GM18511 (cell line): ENCODE measurements around the gene IER3.
"Not testable (repeated sequence)": the region's sequence is repeated elsewhere in the genome, so short reads cannot be mapped to it uniquely, and the experiment has no call there.

ENCODE experiments used
- ATAC-seq: cut with Tn5 transposase; IDR thresholded peaks from one replicate; pipeline ENCODE4 v1.9.1; 2021; ENCODE audit warnings: mild to moderate bottlenecking, moderate library complexity; ENCODE audit not compliant: unreplicated experiment

Gene IER3

DNA sequence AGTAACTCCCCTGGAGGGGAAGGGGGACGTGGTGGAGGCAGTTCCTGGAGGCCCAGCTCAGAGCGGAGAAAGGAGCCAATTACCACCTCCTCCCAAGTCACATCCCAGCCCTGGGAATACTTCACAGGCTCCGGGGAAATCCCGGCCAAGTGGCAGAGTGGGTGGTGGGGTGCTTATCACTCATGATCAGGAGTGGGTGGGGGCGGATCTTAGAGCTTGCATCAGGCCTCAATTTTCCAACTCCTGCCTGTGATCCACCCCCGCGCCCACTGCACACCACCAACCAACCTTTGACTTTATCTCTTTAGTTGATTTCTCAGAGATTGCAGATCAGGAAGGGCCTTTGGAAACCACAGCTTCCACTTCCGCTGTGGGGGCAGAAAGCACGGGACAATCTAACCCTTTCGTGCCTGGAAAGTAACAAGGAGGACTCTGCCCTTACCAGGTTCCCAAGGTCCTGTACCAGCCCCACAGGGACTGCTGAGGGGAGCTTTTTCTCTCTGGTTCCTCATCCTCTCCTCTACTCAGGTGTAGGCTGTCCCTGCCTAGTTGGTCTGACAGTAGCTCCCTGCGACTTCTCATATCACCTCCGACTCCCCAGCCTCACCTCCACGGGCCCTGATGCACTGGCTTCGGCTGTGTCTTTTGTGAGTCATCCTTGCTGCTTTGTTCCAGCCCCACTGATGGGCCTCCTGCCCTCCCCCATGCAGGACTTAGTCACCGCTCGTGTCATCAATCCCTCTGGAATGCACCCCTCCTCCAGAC lies 24.9 kb upstream of the IER3 start:
- ATAC-seq, result no peak

DNA sequence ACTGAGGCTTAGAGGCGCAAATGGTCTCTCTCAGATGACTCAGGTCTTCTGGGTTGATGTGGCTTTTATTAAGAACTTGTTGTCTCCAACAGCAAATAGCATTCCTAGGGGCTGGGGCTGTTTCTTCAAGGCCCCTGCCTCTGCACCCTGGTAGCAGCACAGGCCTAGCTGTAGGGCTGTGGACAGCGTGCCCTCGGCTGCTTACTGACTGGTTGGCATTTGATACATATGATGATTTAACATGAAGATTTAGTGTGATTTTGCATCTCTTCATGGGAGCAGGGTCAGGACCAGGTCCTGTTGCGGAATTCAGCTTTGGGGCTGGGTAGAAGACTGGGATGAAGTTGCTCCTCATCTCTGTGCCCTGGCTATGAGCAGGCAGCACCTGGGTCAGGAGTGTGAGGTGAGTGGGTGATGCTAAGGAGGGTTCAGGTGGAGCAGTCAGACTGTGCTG lies 24.3 kb upstream of the IER3 start:
- no peak for ATAC-seq

DNA sequence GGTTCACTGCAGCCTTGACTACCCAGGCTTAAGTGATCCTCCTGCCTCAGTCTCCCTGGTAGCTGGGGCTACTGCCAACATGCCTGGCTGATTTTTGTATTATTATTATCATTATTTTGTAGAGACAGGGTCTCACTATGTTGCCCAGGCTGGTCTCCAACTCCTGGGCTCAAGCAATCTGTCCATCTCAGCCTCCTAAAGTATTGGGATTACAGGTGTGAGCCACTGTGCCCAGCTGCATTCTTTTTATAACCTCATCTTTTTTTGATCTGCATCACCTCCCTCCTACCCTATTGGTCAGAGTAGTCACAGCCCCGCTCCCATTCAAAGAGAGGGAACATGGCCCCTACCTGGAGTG lies 23.6 kb upstream of the IER3 start:
- no peak for ATAC-seq

DNA sequence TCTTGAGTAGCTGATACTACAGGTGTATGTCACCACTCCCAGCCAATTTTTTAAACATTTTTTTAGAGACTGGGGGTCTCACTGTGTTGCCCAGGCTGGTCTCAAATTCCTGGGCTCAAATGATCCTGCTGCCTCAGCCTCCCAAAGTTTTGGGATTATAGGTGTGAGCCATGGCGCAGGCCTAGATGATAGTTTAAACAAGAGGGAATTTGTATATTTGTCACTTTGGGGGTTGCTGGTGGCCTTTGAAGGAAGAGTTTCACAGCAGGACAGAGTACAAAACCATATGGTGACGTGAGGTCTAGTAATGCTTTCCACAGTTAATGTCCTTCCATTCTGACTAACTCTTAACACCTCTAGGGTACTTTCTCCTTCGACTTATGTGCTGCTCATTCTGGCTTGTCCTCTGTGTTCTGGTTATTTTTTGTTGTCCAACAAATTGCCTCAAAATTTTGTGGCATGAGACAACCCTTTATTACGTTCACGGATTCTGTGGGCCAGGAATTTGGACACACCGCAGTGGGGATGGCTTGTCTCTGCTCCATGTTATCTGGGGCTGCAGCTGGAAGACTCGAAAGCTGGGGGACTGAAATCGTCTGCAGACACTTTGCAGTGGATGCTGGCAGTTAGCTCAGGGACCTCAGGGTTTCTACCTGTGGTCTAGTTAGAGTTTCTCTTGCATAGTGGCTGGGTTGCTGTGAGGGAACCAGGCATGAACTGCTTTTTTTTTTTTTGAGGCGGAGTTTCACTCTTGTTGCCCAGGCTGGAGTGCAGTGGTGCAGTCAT lies 23.0 kb upstream of the IER3 start:
- ATAC-seq, result peak; percentile 64

DNA sequence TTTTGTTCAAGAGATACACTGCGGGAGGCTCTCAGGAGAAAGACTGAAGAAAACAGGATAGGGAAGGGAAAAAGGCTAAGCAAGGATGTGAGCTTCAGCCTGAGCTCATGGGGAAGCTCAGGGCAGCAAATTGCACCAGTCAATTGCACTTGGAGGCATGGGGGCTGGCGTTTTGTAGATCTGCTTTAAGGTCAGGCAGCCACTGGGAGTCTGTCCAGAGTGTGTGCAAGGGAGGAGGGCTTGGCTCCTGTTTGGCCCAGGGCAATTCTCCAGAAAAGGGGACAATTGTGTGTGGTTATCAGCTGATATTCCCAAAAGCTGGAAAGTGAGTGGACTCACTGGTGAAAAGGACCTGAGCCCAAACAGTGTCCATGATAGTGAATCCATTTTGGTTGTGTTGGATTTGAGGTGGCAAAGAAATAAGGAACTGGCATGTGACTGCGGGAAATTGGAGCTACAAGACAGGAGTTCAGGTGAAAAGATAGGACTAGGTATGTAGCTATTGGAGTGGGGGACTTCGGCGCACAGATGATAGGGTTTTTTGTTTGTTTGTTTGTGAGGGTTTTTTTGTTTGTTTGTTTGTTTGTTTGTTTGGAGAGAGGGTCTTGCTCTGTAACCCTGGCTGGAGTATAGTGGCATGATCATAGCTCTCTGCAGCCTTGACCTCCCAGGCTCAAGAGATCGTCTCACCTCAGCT lies 22.3 kb upstream of the IER3 start:
- ATAC-seq, result no peak

DNA sequence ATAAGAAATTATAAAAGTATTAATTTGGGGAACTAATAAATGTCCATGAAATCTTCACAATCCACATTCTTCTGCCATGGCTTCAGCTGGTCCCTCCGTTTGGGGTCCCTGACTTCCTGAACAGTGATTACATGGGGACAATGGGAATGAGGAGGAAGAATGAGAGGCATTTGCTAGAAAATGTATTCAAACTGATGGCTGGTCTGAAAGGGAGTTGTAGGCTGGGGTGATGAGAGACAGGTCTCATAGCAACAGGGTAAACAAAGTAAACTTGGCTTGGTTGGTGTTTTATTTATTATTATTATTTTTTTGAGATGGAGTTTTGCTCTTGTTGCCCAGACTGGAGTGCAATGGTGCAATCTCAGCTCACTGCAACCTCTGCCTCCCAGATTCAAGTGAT lies 21.1 kb upstream of the IER3 start:
- ATAC-seq, result not testable (repeated sequence)

DNA sequence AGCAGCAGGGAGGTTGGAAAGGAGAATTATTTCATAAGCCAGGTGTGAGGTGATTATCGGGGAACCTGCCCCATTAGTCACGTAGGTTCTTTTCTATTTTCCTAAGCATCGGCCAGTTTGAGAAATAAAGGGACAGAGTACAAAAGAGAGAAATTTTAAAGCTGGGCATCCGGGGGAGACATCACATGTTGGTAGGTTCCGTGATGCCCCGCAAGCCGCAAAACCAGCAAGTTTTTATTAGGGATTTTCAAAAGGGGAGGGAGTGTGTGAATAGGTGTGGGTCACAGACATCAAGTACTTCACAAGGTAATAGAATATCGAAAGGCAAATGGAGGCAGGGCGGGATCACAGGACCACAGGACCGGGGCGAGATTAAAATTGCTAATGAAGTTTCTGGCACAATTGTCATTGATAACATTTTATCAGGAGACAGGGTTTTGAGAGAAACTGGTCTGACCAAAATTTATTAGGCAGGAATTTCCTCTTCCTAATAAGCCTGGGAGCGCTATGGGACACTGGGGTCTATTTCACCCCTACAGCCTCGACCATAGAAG lies 20.2 kb upstream of the IER3 start:
- ATAC-seq, result not testable (repeated sequence)

DNA sequence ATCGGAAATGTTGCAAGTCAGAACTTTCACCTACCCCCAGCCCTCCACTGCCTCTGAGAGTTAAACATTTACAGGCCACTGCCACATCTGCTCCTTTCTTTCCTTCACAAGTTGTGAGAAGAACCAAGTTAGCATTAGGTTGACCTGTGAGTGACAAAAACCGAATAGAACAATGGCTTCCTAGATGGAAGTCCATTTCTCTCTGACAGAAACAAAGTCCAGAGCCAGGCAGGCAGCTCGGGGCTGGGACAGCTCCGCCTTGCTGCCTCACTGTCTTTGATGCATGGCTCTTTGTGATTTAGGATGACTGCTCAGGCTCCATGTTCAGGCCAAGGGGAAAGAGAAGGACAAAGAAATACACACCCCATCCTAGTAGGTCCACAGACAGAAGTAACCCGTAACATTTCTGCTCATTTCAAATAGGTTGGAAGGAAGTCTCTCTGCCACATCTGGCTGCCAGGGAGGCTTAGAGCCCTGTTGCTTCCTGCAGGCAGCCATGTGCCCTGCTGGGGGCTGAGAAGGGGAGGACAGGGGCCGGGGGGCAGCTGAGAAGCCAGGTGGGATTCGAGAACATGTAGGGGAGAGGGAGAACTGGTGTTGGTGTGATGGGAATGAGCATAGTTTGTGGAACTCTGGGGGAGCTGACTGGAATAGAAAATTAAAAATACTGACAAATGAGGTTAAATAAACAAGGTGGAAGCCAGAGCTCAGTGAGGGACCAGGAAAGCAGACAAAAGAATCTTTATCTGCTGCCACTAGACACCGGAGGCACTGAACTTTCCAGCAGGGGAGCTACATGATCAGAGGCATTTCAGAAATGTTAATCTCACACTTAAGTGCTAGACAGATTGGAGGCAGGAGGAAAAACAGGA lies 19.5 kb upstream of the IER3 start:
- ATAC-seq, result no peak

DNA sequence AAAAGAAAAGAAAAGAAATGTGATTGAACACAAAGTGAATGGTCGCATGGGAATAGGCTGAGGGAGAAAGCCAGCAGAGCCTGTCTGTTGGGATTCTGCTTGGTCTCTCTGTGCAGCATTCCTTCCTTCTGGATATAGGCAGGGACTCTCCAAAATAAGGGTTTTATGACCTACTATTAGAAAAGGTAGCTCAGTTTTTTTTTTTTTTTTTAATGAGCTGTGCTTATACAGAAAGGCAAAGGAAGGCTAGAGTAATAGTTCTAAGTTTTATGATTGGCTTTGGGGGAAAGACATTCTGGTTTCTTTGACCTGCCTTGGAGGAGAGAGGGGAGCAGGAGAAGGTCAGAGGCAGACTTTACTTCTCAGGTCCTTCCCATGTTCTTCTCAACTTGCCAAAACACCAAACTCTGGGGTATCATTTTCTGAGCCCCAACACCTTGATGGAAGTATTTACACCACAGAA lies 18.8 kb upstream of the IER3 start:
- no peak for ATAC-seq

DNA sequence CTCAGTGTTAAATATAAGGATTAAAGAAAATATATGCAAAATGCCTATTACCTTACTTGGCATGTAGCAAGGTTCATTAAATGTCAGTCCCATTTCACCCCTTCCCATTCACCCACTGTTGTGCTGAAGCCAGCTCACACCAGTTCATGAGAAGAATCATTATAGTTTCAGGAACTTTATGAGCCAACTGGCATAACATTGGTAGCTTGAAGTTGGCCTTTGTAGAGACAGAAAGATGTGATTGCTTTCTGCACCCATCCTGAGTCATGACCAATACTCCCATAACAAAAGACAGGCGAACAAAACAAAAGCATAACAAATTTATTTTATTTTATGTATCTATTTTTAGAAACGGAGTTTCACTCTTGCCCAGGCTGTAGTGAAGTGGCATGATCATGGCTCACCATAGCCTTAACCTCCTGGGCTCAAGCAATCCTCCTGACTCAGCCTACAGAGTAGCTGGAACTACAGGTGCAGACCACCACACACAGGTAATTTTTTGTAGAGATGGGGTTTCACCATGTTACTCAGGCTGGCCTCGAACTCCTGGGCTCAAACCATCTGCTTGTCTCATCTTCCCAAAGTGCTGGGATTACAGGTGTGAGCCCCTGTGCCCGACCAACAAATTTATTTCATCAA lies 17.6 kb upstream of the IER3 start:
- no peak for ATAC-seq

DNA sequence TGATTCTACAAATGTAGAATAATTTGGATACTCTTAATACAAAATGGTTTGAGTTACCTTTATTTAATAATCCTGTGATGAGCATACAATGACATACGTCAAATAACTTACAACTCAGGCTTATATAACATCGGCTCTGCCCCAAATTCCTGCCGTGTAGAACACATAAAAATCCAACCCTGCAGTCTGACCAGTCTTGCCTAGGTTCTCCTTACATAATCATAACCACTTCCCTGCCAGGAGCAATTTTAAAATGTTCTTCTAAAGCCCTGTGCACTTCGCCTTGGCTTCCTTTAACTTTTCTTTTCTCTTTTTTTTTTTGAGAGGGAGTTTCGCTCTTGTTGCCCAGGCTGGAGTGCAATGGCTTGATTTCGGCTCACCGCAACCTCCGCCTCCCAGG lies 16.2 kb upstream of the IER3 start:
- ATAC-seq, result no peak

DNA sequence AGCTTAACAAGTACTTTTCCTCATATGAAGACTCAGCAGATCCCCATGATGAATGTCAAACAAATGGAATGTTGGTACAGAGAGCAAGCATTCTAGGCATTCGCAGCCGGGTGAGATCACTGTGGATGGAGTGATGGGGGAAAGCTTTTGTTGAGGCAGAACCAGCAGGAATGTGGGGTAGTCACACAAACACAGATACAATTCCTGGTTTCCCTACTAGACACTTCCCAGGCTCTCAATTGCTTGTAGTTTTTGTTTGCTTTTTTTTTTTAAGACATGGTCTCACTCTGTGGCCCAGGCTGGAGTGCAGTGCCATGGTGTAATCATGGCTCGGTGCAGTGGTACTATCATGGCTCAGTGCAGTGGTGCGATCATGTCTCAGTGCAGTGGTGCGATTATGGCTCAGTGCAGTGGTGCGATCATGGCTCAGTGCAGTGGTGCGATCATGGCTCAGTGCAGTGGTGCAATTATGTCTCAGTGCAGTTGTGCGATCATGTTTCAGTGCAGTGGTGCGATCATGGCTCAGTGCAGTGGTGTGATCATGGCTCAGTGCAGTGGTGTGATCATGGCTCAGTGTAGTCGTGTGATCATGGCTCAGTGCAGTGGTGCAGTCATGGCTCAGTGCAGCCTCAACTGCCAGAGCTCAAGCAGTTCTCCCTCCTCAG lies 15.4 kb upstream of the IER3 start:
- no peak for ATAC-seq

DNA sequence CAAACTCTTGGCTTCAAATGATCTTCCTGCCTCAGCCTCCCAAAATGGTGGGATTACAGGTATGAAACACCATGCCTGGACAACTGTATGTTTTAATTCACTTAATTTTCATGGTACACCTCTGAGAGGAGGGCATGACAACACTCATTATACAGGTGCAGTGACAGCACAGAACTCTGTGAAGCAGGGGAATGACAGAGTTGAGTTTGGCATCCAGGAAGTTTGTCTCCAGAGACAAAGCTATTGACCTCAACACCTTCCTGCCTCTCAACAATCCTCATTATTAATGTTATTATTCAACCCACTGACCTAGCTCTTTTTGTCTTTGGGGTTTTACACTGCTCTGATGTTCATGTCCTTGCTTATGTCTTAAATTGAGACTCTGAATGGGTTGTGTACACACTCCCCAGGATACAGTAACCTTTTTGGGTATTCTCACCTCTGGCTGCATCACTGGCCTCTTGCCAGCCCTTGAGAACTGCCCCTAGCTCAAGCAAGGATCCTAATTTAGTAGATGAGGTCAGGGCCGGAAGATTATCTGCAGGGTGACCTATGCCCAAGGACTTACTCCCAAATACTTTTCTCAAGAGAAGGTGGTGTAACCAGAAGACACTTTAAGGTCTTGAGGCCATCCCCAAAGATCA lies 13.0 kb upstream of the IER3 start:
- ATAC-seq, result no peak

DNA sequence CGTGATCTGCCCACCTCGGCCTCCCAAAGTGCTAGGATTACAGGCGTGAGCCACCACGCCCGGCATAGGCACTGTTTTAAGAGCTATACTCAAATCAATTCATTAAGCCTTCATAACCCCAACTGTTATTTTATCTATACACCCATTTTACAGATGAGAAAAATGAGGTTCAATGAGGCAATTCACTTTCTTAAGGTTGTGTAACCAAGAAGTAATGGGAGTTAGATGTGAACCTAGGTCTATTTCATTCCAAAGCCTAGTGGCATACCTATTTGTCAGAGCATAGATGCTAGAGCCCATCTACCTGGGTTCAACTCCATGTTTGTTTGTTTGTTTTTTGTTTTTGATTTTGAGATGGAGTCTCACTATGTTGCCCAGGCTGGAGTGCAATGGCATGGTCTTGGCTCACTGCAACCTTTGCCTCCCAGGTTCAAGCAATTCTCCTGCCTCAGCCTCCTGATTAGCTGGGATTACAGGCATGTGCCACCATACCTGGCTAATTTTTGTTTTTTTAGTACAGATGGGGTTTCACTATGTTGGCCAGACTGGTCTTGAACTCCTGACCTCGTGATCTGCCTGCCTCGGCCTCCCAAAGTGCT lies 12.2 kb upstream of the IER3 start:
- not testable (repeated sequence) for ATAC-seq

DNA sequence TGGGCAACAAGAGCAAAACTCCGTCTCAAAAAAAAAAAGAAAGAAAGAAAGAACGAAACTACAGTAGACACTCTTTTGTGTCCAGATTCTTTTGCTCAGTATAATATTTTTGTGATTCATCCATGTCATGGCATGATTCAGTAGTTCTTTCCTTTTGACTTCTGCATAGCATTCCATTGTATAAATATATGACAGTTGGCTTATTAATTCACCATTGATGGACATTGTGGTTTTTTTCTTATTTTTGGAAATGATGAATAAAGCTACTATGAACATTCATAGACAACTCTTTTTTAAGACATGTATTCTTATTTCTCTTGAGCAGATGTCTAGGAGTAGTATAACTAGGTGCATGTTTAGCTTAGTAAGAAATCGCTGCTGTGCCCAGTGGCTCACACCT lies 10.3 kb upstream of the IER3 start:
- ATAC-seq, result no peak

DNA sequence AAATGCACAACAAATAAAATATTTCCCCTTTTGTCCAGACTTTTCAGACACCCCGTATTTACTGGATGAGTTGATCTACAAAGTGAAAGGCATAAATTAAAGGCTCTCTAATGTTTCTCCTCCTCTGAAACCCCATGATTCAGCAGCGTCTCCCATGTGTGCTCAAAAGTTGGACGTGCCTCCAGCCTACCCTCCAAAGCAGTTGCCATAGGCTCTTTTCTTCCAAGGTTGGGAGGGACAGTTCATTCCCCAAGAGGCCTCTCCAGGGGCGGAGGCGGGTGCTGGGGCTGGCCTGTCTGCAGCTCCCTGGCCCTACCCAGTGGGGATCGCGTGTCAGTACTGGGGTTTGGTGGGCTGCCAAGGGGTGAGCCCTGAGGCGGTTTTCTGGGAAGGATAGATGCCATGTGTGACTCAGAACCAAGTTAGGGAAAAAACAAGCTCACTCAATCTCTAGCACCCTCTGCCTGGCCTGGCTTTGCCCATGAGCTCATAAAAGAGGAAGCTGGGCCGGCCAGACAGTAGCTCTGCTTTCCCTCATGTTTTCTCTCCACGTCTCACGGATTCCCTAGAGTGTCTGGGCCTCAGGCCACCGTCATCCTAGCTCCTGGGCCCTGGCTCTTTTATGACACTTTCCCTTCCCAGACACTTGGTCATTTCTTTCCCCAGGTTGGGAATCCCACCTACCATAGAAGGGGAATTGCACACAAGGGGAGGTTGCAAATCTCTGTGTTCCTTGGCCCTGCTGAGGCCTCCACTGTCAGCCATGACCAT lies 8.0 kb upstream of the IER3 start:
- ATAC-seq, result no peak

DNA sequence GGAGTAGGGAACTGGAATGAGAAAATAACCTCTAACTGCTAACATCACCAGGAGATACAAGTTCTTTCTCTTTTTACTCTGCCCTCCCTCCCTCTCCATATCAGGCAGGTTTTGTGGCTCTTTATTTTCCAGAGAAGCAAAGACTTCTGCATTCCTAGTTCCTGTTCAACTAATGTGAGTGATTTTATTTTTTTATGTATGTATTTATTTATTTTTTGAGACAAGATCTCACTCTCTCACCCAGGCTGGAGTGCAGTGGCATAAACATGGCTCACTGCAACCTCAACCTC lies 6.0 kb upstream of the IER3 start:
- ATAC-seq, result no peak
